IMR-90 (cell line): Measurements from ENCODE around the gene LAPTM5.

Source experiments
- BHLHE40 ChIP-seq: fragments of 150-350 bp; IDR thresholded peaks from 2 replicates; pipeline ENCODE4 v1.6.1; 2016; ENCODE audit warnings: mild to moderate bottlenecking, low read depth, low read length
- CEBPB ChIP-seq: IDR thresholded peaks from 2 replicates; pipeline ENCODE4 v1.6.1; 2012; ENCODE audit warnings: low read depth, low read length, improper control_type of control experiment
- MAFK ChIP-seq: IDR thresholded peaks from 2 replicates; pipeline ENCODE4 v1.6.1; 2012; ENCODE audit warnings: low read depth, low read length, improper control_type of control experiment
- MAZ ChIP-seq: IDR thresholded peaks from 2 replicates; pipeline ENCODE4 v1.6.1; 2012; ENCODE audit warnings: low read depth, mild to moderate bottlenecking, low read length, improper control_type of control experiment, moderate library complexity, borderline replicate concordance
- MXI1 ChIP-seq: IDR thresholded peaks from 2 replicates; pipeline ENCODE4 v1.6.1; 2012; ENCODE audit warnings: low read depth, mild to moderate bottlenecking, low read length, moderate library complexity, borderline replicate concordance
- NFE2L2 ChIP-seq: fragments of 150-350 bp; IDR thresholded peaks from 2 replicates; pipeline ENCODE4 v1.6.1; 2016; ENCODE audit warnings: low read depth, mild to moderate bottlenecking, low read length
- POLR2A ChIP-seq: IDR thresholded peaks from 2 replicates; pipeline ENCODE4 v1.6.1; 2012; ENCODE audit warnings: mild to moderate bottlenecking, low read depth, low read length
- RAD21 ChIP-seq: IDR thresholded peaks from 2 replicates; pipeline ENCODE4 v1.6.1; 2012; ENCODE audit warnings: low read length, improper control_type of control experiment
- RFX5 ChIP-seq: IDR thresholded peaks from 2 replicates; pipeline ENCODE4 v1.8.0; 2012; ENCODE audit warnings: low read depth, mild to moderate bottlenecking, low read length, moderate library complexity
- SMC3 ChIP-seq: fragments of 150-350 bp; IDR thresholded peaks from 2 replicates; pipeline ENCODE4 v1.6.1; 2016; ENCODE audit warnings: low read depth, mild to moderate bottlenecking, antibody characterized with exemption, low read length, moderate library complexity
- TF ChIP-seq, protein P1 (sequence below): conservative IDR thresholded peaks from 2 replicates; pipeline ENCODE4 v1.5.1; 2012; ENCODE audit warnings: mild to moderate bottlenecking, low read depth, low read length, improper control_type of control experiment
- TF ChIP-seq, protein P2 (sequence below): fragments of 150-350 bp; IDR thresholded peaks from 2 replicates; pipeline ENCODE4 v1.6.1; 2016; ENCODE audit warnings: low read depth, mild to moderate bottlenecking, low read length, moderate library complexity, borderline replicate concordance
- TF ChIP-seq, protein P3 (sequence below): fragments of 150-350 bp; IDR thresholded peaks from 2 replicates; pipeline ENCODE4 v1.6.1; 2017; ENCODE audit warnings: mild to moderate bottlenecking, antibody characterized with exemption, low read length, low read depth

DNA sequence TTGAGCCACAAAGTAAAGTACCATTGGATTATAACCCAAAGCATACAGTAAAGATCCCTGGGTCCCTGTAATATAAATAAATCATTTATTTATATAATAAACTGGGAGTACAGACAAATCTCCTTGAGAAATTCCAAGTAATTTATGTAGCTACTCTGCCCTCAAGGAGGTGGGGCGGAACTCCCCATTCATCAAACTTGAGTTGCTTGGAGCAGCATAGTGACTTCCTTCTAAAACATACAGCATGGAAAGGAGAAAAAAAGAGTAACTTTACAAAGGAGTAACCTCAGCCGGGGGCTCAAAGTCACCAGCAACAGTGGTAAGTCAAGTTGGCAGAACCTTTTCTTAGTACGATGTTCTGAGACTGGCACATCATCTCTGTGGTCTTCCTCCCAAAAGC, 4.5 kb downstream of the LAPTM5 start:
- TF ChIP-seq, protein P1, sequence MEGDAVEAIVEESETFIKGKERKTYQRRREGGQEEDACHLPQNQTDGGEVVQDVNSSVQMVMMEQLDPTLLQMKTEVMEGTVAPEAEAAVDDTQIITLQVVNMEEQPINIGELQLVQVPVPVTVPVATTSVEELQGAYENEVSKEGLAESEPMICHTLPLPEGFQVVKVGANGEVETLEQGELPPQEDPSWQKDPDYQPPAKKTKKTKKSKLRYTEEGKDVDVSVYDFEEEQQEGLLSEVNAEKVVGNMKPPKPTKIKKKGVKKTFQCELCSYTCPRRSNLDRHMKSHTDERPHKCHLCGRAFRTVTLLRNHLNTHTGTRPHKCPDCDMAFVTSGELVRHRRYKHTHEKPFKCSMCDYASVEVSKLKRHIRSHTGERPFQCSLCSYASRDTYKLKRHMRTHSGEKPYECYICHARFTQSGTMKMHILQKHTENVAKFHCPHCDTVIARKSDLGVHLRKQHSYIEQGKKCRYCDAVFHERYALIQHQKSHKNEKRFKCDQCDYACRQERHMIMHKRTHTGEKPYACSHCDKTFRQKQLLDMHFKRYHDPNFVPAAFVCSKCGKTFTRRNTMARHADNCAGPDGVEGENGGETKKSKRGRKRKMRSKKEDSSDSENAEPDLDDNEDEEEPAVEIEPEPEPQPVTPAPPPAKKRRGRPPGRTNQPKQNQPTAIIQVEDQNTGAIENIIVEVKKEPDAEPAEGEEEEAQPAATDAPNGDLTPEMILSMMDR, result no peak
- TF ChIP-seq, protein P2, sequence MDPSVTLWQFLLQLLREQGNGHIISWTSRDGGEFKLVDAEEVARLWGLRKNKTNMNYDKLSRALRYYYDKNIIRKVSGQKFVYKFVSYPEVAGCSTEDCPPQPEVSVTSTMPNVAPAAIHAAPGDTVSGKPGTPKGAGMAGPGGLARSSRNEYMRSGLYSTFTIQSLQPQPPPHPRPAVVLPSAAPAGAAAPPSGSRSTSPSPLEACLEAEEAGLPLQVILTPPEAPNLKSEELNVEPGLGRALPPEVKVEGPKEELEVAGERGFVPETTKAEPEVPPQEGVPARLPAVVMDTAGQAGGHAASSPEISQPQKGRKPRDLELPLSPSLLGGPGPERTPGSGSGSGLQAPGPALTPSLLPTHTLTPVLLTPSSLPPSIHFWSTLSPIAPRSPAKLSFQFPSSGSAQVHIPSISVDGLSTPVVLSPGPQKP, result no peak
- TF ChIP-seq CEBPB (no peak), NFE2L2 (no peak), POLR2A (no peak), SMC3 (no peak), MXI1 (no peak), RFX5 (no peak), MAFK (no peak), BHLHE40 (no peak), MAZ (no peak), RAD21 (no peak)
- TF ChIP-seq, protein P3, sequence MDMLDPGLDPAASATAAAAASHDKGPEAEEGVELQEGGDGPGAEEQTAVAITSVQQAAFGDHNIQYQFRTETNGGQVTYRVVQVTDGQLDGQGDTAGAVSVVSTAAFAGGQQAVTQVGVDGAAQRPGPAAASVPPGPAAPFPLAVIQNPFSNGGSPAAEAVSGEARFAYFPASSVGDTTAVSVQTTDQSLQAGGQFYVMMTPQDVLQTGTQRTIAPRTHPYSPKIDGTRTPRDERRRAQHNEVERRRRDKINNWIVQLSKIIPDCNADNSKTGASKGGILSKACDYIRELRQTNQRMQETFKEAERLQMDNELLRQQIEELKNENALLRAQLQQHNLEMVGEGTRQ, result no peak
